PC-3 (cell line): ENCODE measurements around the gene UGT2B17.

Source experiments
- EZH2 ChIP-seq: fragments of 300-600 bp; sonication (generic); IDR thresholded peaks from one replicate; pipeline ENCODE4 v1.6.1; 2017; ENCODE audit warnings: antibody characterized with exemption, mild to moderate bottlenecking, low read length; ENCODE audit not compliant: unreplicated experiment
- TF ChIP-seq, protein P1 (sequence below): fragments of 300-600 bp; sonication (generic); conservative IDR thresholded peaks from 2 replicates; pipeline ENCODE4 v1.5.1; 2017; ENCODE audit warnings: antibody characterized with exemption, low read depth, mild to moderate bottlenecking, low read length

DNA sequence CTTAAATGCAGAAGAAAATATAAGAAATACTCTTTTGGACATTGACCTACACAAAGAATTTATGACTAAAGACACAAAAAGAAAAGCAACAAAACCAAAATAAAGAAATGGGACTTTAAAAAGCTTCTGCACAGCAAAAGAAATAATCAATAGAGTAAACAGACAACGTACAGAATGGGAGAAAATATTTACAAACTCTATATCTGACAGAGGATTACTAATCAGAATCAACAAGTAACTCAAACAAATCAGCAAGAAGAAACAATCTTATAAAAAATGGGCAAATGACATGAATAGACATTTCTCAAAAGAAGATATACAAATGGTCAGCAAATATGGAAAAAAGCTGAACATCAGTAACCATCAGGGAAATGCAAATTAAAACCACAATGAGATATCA lies 37.6 kb upstream of the UGT2B17 start:
- TF ChIP-seq, protein P1, sequence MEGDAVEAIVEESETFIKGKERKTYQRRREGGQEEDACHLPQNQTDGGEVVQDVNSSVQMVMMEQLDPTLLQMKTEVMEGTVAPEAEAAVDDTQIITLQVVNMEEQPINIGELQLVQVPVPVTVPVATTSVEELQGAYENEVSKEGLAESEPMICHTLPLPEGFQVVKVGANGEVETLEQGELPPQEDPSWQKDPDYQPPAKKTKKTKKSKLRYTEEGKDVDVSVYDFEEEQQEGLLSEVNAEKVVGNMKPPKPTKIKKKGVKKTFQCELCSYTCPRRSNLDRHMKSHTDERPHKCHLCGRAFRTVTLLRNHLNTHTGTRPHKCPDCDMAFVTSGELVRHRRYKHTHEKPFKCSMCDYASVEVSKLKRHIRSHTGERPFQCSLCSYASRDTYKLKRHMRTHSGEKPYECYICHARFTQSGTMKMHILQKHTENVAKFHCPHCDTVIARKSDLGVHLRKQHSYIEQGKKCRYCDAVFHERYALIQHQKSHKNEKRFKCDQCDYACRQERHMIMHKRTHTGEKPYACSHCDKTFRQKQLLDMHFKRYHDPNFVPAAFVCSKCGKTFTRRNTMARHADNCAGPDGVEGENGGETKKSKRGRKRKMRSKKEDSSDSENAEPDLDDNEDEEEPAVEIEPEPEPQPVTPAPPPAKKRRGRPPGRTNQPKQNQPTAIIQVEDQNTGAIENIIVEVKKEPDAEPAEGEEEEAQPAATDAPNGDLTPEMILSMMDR, result no peak
- TF ChIP-seq EZH2, result no peak
